Fibroblast of the aortic adventitia (primary cell): ENCODE results near the gene NEURL1B. TPM values are rescaled to one million over a fixed set of nuclear protein-coding genes. Genes with fewer than 3 reads are reported as not detected.

Experiments
- DNase-seq: peaks from one replicate; pipeline ENCODE4 v3.0.0-alpha.2; 2010; ENCODE audit warnings: low read depth
- H3K4me3 ChIP-seq: 2 replicates; pipeline ENCODE4 v1.5.1; 2011; ENCODE audit warnings: low read depth, mild to moderate bottlenecking, control low read depth, low read length, moderate library complexity
- total RNA-seq: library from RNA; depleted of rRNA; stranded (reverse); fragments of >200 nt; gene quantifications from 2 replicates; pipeline ENCODE4 v1.2.3, GENCODE V29; 2012; ENCODE audit warnings: low replicate concordance
- TF ChIP-seq, protein P1 (sequence below): IDR thresholded peaks from 2 replicates; pipeline ENCODE4 v1.5.1; 2011; ENCODE audit warnings: mild to moderate bottlenecking, low read length, control low read depth, inconsistent platforms; ENCODE audit not compliant: insufficient read depth

The NEURL1B gene
- total RNA-seq, 1 donor, result 2.5 TPM

DNA sequence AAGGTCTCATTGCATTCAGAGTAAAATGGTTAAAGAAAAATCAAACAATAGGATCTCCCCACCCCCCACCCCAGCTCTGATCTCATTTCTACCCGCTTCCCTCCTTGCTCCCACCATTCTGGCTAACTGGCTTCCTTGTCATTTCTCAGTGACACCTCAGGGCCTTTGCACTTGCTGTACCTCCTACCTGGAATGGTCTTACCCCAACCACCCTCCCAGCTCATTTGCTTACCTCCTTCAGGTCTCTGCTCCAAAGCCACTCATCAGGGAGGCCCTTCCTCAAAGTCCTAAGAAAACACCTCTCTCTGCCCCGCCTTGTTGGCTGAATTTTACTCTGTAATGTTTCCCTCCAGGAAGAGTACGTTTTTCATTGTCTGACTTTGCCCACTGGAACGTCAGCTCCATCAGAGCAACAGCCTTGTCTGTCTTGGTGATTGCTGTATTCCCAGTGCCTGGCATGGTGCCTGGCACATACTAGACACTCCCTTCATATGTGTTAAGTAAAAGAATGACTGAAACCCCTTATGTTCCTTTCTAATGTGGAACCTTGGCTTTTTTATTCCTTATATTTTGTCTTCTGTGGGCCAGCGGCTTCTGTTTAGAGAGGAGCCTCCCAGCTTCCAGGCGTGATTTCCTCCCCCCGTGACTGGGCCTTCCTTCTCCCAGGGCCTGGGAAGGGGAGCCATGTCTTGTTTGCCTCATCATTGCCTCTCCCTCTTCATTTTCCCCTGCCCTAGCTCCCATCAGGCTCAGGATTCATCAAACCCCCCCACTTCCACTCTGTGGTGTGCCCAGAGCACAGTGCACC, 26.9 kb downstream of the NEURL1B start:
- peak; percentile 36 for DNase-seq

DNA sequence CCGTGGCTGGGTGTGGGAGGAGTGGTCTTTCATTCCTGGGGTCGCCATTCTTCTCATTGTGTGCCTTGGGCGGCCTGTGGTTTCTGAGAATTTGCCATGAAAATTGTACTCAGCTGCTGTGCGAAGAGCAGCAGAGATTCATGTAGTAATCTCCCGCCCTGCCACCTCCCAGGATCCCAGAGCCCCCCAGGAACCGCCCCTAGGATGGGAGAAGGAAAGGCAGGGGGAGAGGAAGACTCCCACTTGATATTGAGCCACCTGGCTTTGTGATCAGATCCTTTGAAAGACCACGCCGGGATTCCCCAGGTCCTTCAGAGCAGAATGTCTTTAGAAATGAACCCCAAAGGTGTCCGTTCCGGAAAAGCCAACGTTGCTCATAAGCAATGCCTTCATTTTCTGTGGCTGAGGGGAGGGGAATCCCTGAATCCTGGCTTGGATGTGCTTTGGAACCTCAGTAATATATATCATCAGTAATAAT, 27.6 kb downstream of the NEURL1B start:
- DNase-seq, result no peak
- H3K4me3 ChIP-seq, result no peak overlapping the region
- TF ChIP-seq, protein P1, sequence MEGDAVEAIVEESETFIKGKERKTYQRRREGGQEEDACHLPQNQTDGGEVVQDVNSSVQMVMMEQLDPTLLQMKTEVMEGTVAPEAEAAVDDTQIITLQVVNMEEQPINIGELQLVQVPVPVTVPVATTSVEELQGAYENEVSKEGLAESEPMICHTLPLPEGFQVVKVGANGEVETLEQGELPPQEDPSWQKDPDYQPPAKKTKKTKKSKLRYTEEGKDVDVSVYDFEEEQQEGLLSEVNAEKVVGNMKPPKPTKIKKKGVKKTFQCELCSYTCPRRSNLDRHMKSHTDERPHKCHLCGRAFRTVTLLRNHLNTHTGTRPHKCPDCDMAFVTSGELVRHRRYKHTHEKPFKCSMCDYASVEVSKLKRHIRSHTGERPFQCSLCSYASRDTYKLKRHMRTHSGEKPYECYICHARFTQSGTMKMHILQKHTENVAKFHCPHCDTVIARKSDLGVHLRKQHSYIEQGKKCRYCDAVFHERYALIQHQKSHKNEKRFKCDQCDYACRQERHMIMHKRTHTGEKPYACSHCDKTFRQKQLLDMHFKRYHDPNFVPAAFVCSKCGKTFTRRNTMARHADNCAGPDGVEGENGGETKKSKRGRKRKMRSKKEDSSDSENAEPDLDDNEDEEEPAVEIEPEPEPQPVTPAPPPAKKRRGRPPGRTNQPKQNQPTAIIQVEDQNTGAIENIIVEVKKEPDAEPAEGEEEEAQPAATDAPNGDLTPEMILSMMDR, result no peak

More for the DNA sequence above, 26.9 kb downstream of the NEURL1B start:
- H3K4me3 ChIP-seq, result no peak overlapping the region
- TF ChIP-seq, protein P1, result no peak

DNA sequence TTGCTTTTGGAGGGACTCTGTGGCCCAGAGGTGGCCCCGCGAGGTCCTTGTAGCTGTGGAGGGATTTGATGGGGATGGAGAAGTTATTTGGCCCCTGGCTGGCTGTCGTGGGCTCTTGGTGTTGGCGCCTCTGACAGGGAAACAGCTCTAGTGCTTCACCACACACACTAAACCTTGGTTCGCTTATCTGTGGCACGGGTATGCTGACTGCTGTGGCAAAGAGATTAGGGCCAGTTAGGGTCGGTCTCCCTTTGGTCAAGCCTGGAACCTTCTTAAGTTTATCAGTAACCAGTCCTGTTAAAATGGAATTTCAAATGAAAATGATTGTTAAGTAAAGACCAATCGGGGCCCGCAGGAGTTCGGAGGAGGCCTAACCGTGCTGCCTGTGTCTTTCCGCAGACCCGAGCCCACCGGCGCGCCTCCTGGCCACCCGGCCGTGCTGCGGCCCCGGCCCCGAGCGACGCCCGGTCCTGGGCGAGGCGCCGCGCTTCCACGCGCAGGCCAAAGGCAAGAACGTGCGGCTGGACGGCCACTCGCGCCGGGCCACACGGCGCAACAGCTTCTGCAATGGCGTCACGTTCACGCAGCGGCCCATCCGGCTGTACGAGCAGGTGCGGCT, 28.4 kb downstream of the NEURL1B start:
- TF ChIP-seq, protein P1, result no peak
- no peak overlapping the region for H3K4me3 ChIP-seq
- DNase-seq, result no peak

DNA sequence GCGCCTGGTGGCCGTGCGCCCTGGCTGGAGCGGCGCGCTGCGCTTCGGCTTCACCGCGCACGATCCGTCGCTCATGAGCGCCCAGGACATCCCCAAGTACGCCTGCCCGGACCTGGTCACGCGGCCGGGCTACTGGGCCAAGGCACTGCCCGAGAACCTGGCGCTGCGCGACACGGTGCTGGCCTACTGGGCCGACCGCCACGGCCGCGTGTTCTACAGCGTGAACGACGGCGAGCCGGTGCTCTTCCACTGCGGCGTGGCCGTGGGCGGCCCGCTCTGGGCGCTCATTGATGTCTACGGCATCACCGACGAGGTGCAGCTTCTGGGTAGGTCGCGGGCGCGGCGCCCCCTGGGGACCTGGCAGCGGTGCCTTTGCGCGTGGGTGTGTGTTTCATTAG, 28.9 kb downstream of the NEURL1B start:
- DNase-seq, result no peak
- no peak overlapping the region for H3K4me3 ChIP-seq
- TF ChIP-seq, protein P1, result no peak

DNA sequence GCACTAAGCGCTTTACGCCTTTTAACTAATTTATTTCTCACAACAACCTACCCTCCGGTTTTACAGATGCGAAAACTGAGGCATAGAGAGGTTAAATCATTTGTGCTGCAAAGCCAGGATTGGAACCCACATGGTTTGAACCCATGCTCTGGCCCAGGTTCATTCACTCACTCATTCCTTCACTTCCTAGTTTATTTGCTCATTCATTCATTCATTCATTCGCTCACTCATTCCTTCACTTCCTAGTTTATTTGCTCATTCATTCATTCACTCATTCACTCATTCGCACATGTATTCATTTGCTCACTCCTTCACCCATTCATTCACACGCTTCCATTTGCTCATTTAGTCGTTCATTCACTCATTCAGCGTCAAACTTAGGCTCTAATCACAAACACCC, 29.4 kb downstream of the NEURL1B start:
- TF ChIP-seq, protein P1, result no peak
- no peak for DNase-seq
- no peak overlapping the region for H3K4me3 ChIP-seq

DNA sequence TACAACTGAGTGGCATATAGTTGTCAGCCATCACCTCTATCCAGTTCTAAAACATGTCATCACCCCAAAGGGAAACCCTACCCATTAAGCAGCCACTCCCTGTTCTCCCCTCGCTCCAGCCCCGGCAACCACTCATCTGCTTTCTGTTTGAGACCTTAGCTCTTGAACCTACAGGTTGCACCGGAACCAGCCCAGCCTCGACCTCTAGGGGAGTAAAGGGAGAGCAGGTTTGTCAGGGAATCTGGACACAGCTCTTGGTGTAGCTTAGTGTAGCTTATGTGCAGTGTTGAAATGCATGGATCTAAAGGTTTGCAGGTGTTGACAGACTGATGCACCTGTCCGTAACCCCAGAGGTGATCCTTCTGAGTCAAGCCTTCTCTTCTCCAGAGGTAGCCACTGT, 30.0 kb downstream of the NEURL1B start:
- DNase-seq, result no peak
- TF ChIP-seq, protein P1, result no peak
- no peak overlapping the region for H3K4me3 ChIP-seq
